ENCODE data around the gene OCIAD1. TPM values are rescaled to one million over a fixed set of nuclear protein-coding genes. Genes with fewer than 3 reads are reported as not detected.

Gene OCIAD1
- total and polyA plus RNA-seq, 8 donors = 50.9 to 113 (median 59.2) TPM

DNA sequence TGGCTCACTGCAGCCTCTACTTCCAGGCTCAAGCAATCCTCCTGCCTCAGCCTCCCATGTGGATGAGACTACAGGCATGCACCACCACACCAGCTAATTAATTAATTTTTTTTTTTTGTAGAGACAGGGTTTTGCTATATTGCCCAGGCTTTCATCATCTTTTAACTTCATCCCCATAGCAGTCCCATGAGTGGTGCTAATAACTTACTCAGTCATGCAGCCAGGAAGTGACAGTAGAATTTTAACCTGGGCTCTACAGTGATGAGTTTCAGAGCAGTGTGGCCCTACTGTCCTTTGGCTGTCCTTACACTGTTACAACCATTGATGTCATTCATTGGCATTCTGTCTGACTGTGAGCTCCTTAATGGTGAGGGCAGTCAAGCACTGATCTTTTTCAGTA lies 79.6 kb downstream of the OCIAD1 start:
- DNase-seq = no peak
- ATAC-seq = no peak
- Histone ChIP-seq H3K9me3 (no peaks in the 10 kb centered on the region), H3K4me3 (no peak overlapping the region), H3K36me3 (no peaks in the 10 kb centered on the region), H3K4me1 (peaks cover 0 to 4% (median 1%) of the 10 kb centered on the region in 3 donors), H3K27me3 (no peaks in the 10 kb centered on the region), H3K27ac (no peak overlapping the region)
- intact Hi-C loops (cut with DNase I) = no loop called here
- no peak for FAIRE-seq
- TF ChIP-seq, protein P1, sequence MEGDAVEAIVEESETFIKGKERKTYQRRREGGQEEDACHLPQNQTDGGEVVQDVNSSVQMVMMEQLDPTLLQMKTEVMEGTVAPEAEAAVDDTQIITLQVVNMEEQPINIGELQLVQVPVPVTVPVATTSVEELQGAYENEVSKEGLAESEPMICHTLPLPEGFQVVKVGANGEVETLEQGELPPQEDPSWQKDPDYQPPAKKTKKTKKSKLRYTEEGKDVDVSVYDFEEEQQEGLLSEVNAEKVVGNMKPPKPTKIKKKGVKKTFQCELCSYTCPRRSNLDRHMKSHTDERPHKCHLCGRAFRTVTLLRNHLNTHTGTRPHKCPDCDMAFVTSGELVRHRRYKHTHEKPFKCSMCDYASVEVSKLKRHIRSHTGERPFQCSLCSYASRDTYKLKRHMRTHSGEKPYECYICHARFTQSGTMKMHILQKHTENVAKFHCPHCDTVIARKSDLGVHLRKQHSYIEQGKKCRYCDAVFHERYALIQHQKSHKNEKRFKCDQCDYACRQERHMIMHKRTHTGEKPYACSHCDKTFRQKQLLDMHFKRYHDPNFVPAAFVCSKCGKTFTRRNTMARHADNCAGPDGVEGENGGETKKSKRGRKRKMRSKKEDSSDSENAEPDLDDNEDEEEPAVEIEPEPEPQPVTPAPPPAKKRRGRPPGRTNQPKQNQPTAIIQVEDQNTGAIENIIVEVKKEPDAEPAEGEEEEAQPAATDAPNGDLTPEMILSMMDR (IDR thresholded peaks at IDR 0.05) = no peak

Other genes with a start within 250 kb of the OCIAD1 start
- 10 to 100 TPM; 18.1 to 38.7 (median 21.9) TPM for gene FRYL, start 50.8 kb upstream of the OCIAD1 start, total RNA-seq
- 10 to 100 TPM in 1 of 2 donors, 1 to 10 TPM in 1; 9.1 to 17.2 TPM for gene FRYL, start 50.8 kb upstream of the OCIAD1 start, polyA plus RNA-seq
- gene OCIAD2, start 75.7 kb downstream of the OCIAD1 start, total RNA-seq = 10 to 100 TPM; 15.5 to 32.9 (median 16.9) TPM
- gene OCIAD2, start 75.7 kb downstream of the OCIAD1 start, polyA plus RNA-seq = 10 to 100 TPM; 21.1 to 52.4 TPM
- under 1 TPM in 1 of 6 donors, not detected in 5; 0.06 TPM for gene CWH43, start 155.2 kb downstream of the OCIAD1 start, total RNA-seq
- not detected for gene CWH43, start 155.2 kb downstream of the OCIAD1 start, polyA plus RNA-seq